SK-N-MC (cell line): ENCODE measurements around the gene NT5C3A.
"Not testable (repeated sequence)": the region's sequence is repeated elsewhere in the genome, so short reads cannot be mapped to it uniquely, and the experiment has no call there.

ENCODE experiments used
- EZH2 ChIP-seq: fragments of 200-600 bp; sonication (generic); IDR thresholded peaks from one replicate; pipeline ENCODE4 v1.6.1; 2017; ENCODE audit warnings: antibody characterized with exemption
- POLR2AphosphoS5 ChIP-seq: IDR thresholded peaks from 2 replicates; pipeline ENCODE4 v1.6.1; 2012; ENCODE audit warnings: mild to moderate bottlenecking, low read depth, low read length, borderline replicate concordance

- TF ChIP-seq POLR2AphosphoS5, EZH2: not testable (repeated sequence)
Observed at GRCh38 chr7:32979246-32979645, 83.3 kb downstream of the NT5C3A start.
